Calu3 (cell line): Measurements from ENCODE around the gene ANKRD9. TPM values are rescaled to one million over a fixed set of nuclear protein-coding genes. Genes with fewer than 3 reads are reported as not detected.

Source experiments
- BruUV-seq: library from RNA; stranded (reverse); fragments of 400-500 nt; replicated peaks from 2 replicates; lab custom pipeline; 2021; lab: Mats Ljungman, UMichigan
- CTCF ChIA-PET: fragments of 300-600 bp; sonication (Branson Sonifier 250); formaldehyde crosslinking; loops from one replicate; lab custom pipeline; 2022; ENCODE audit warnings: antibody characterized with exemption; lab: Charles Lee
- DNase-seq: peaks from one replicate; pipeline ENCODE4 v3.0.0; 2022
- H3K27ac Mint-ChIP-seq: one replicate; pipeline ENCODE4 v1.8.0; 2022; ENCODE audit warnings: mixed read lengths; ENCODE audit not compliant: unreplicated experiment
- H3K27me3 Mint-ChIP-seq: one replicate; pipeline ENCODE4 v1.8.0; 2022; ENCODE audit warnings: mixed read lengths; ENCODE audit not compliant: unreplicated experiment
- H3K36me3 Mint-ChIP-seq: one replicate; pipeline ENCODE4 v1.8.0; 2022; ENCODE audit warnings: mild to moderate bottlenecking, moderate library complexity, mixed read lengths; ENCODE audit not compliant: insufficient read depth, unreplicated experiment
- H3K4me1 Mint-ChIP-seq: one replicate; pipeline ENCODE4 v1.8.0; 2022; ENCODE audit warnings: mild to moderate bottlenecking, low read depth, mixed read lengths; ENCODE audit not compliant: unreplicated experiment
- H3K4me3 Mint-ChIP-seq: one replicate; pipeline ENCODE4 v1.8.0; 2022; ENCODE audit warnings: mild to moderate bottlenecking, low read depth, moderate library complexity, mixed read lengths; ENCODE audit not compliant: unreplicated experiment
- H3K9me3 Mint-ChIP-seq: one replicate; pipeline ENCODE4 v1.8.0; 2022; ENCODE audit warnings: low read depth, mixed read lengths; ENCODE audit not compliant: unreplicated experiment
- intact Hi-C: fragments of 100-400 bp; cut with micrococcal nuclease; formaldehyde crosslinking; loops from one replicate; pipeline ENCODE4 v1.10.0; 2022; ENCODE audit not compliant: unreplicated experiment
- total RNA-seq: library from RNA; stranded (reverse); gene quantifications from 2 replicates; pipeline ENCODE4 v1.2.3, GENCODE V29; 2022
- TF ChIP-seq, protein P1 (sequence below): fragments of 200-600 bp; IDR thresholded peaks from one replicate; pipeline ENCODE4 v1.8.0; 2022; ENCODE audit warnings: antibody characterized with exemption; ENCODE audit not compliant: unreplicated experiment

ANKRD9 gene
- total RNA-seq, 1 experiment from 2014 or later, result 23.8 TPM

DNA sequence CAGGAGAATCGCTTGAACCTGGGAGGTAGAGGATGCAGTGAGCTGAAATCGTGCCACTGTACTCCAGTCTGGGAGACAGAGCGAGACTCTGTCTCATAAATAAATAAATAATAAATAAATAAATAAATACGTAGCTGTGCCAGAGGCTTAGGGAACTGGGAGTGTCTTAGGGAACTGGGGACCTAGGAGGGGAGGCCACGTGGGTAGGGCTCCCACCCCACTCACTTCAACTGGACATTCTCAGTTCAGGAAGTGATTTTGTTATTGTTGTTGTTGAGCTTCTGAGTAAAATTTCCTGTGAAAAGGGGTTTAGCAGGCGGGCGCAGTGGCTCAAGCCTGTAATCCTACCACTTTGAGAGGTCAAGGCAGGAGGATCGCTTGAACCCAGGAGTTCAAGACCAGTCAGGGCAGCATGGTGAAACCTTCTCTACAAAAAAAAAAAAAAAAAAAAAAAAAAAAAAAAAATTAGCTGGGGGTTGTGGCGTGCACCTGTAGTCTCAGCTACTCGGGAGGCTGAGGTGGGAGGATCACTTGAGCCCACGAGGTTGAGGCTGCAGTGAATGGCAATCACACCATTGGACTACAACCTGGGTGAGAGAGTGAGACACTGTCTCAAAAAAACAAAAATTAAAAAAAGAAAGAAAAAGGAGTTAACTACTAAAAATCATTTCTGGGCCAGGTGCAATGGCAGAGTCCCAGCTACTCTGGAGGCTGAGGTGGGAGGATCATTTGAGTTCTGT is 19.0 kb upstream of the ANKRD9 start:
- intact Hi-C loops, result no loop called here
- Mint-ChIP-seq H3K4me3 (no peak overlapping the region), H3K9me3 (no peaks in the 10 kb centered on the region), H3K27me3 (no peaks in the 10 kb centered on the region), H3K4me1 (peaks cover 16% of the 10 kb centered on the region), H3K27ac (no peak overlapping the region), H3K36me3 (peaks cover 16% of the 10 kb centered on the region)
- TF ChIP-seq, protein P1, sequence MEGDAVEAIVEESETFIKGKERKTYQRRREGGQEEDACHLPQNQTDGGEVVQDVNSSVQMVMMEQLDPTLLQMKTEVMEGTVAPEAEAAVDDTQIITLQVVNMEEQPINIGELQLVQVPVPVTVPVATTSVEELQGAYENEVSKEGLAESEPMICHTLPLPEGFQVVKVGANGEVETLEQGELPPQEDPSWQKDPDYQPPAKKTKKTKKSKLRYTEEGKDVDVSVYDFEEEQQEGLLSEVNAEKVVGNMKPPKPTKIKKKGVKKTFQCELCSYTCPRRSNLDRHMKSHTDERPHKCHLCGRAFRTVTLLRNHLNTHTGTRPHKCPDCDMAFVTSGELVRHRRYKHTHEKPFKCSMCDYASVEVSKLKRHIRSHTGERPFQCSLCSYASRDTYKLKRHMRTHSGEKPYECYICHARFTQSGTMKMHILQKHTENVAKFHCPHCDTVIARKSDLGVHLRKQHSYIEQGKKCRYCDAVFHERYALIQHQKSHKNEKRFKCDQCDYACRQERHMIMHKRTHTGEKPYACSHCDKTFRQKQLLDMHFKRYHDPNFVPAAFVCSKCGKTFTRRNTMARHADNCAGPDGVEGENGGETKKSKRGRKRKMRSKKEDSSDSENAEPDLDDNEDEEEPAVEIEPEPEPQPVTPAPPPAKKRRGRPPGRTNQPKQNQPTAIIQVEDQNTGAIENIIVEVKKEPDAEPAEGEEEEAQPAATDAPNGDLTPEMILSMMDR, result no peak
- DNase-seq, result no peak
- CTCF ChIA-PET, result interaction anchor here (0.6 kb wide), 2 partner anchors 42 to 92 kb away, joined by 5 to 7 read pairs; no protein-coding TSS in a partner anchor
- no TSS peak for BruUV-seq

GRCh38 chr14:102525929-102526497 is 16.4 kb upstream of the ANKRD9 start:
- no peak for DNase-seq
- intact Hi-C loops, result loop anchor here (2.0 kb wide), 1 partner anchor 67 kb away; the partner anchor contains the start of gene RCOR1
- no TSS peak for BruUV-seq

DNA sequence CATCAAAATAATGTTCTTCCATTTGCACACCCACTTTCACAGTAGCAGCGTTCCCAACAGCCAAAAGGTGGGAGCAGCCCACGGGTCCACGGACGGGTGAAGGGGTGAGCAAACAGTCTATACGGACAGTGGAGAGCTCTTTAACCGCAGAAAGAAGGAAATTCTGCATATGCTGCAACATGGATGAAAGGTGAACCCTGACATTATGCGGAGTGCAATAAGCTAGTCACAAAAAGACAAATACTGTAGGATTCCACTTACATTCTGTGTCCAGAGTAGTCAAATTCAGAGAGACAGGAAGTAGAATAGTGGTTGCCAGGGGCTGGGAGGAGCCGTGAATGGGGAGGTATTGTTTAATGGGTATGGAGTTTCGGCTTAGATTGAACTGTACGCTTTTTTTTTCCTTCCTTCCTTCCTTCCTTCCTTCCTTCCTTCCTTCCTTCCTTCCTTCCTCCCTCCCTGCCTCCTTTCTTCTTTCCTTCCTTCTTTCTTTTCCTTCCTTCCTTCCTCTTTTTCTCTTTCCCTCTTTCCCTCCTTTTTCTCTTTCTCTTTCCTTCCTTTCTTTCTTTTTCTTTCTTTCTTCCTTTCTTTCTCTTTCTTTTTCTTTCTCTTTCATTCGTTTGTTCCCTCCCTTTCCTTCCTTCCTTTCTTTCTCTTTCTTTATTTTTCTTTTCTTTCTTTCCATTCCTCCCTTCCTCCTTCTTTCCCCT is 15.8 kb upstream of the ANKRD9 start:
- intact Hi-C loops, result loop anchor here (2.0 kb wide), 1 partner anchor 67 kb away; the partner anchor contains the start of gene RCOR1
- Mint-ChIP-seq H3K27ac (peak overlapping the region; percentile 91), H3K27me3 (no peaks in the 10 kb centered on the region), H3K36me3 (peaks cover 16% of the 10 kb centered on the region), H3K4me3 (peak overlapping the region; percentile 97), H3K4me1 (peaks cover 26% of the 10 kb centered on the region), H3K9me3 (no peaks in the 10 kb centered on the region)
- BruUV-seq, result TSS peak; percentile 97
- peak; percentile 52 for DNase-seq
- CTCF ChIA-PET, result interaction anchor here (1.2 to 1.9 kb wide), 9 partner anchors 9 to 208 kb away, joined by 3 to 11 read pairs (median 5); no protein-coding TSS in a partner anchor
- TF ChIP-seq, protein P1, result no peak

More at GRCh38 chr14:102525929-102526497, 16.4 kb upstream of the ANKRD9 start:
- Mint-ChIP-seq H3K4me1 (peaks cover 26% of the 10 kb centered on the region), H3K27ac (peak overlapping the region; percentile 91), H3K36me3 (peaks cover 16% of the 10 kb centered on the region), H3K9me3 (no peaks in the 10 kb centered on the region), H3K4me3 (peak overlapping the region; percentile 97), H3K27me3 (no peaks in the 10 kb centered on the region)
- TF ChIP-seq, protein P1, result no peak
- CTCF ChIA-PET, result interaction anchor here (1.3 kb wide), 1 partner anchor 10 kb away, joined by 3 read pairs; no protein-coding TSS in a partner anchor
